Measurements from ENCODE around the gene PPP1R15A. TPM values are rescaled to one million over a fixed set of nuclear protein-coding genes. Genes with fewer than 3 reads are reported as not detected.

Gene PPP1R15A
- total and polyA plus RNA-seq, 2 of the 8 experiments (the other 6 are each of a cell fraction or from before 2014, with no cell fraction given) = 4.1 to 14.0 TPM

DNA sequence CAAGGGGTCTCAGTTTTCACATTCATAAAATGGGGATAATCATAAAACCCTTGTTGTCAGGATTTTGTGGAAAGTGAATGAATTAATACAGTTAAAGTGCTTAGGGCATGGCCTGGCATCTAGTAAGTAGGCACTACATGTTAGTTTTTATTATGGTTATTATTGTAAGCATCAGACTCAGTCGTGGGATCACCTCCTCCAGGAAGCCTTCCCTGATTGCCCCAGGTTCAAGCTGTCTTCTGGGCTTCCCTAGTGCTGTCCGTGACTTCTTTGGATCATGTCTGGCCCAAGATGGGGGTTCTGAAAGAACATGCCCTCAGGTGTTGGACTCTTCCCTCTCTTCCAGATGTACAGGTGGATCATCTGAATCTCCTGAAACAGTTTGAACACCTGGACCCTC, 38.6 kb downstream of the PPP1R15A start (continued):
- TF ChIP-seq, protein P1, sequence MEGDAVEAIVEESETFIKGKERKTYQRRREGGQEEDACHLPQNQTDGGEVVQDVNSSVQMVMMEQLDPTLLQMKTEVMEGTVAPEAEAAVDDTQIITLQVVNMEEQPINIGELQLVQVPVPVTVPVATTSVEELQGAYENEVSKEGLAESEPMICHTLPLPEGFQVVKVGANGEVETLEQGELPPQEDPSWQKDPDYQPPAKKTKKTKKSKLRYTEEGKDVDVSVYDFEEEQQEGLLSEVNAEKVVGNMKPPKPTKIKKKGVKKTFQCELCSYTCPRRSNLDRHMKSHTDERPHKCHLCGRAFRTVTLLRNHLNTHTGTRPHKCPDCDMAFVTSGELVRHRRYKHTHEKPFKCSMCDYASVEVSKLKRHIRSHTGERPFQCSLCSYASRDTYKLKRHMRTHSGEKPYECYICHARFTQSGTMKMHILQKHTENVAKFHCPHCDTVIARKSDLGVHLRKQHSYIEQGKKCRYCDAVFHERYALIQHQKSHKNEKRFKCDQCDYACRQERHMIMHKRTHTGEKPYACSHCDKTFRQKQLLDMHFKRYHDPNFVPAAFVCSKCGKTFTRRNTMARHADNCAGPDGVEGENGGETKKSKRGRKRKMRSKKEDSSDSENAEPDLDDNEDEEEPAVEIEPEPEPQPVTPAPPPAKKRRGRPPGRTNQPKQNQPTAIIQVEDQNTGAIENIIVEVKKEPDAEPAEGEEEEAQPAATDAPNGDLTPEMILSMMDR (IDR thresholded peaks at IDR 0.05; ENCODE audit: control extremely low read depth in 1 of 3, insufficient read depth in 1 of 3, low read depth in 1 of 3, low read length in 3 of 3) = no peak
- TF ChIP-seq ASH2L (IDR thresholded peaks at IDR 0.05; ENCODE audit: low read length) (no peak), TCF12 (IDR thresholded peaks at IDR 0.05; ENCODE audit: low read depth, low read length) (no peak), NRF1 (IDR thresholded peaks at IDR 0.05; ENCODE audit: low read depth, low read length) (no peak), EP300 (IDR thresholded peaks at IDR 0.05; ENCODE audit: borderline replicate concordance in 1 of 2, low read depth in 2 of 2, low read length in 2 of 2) (no peak), CBX5 (IDR thresholded peaks at IDR 0.05; ENCODE audit: low read depth, low read length) (no peak)
- TF ChIP-seq, protein P2, sequence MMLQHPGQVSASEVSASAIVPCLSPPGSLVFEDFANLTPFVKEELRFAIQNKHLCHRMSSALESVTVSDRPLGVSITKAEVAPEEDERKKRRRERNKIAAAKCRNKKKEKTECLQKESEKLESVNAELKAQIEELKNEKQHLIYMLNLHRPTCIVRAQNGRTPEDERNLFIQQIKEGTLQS (IDR thresholded peaks at IDR 0.05; ENCODE audit: insufficient read depth, low read depth, low read length) = no peak

All from H1 (cell line).